Endothelial cell of umbilical vein (primary cell): ENCODE data around the gene FHIT. TPM values are rescaled to one million over a fixed set of nuclear protein-coding genes. Genes with fewer than 3 reads are reported as not detected.

Experiments
- BruUV-seq: library from RNA; stranded (reverse); fragments of 400-500 nt; replicated peaks from 2 replicates; lab custom pipeline; 2021; lab: Mats Ljungman, UMichigan
- CTCF ChIA-PET: fragments of 300-600, 350-600 bp; sonication (Branson Sonifier 250); formaldehyde crosslinking; loops from one replicate; lab custom pipeline; 2021; ENCODE audit warnings: antibody characterized with exemption, inconsistent platforms; lab: Charles Lee
- POLR2A ChIA-PET: fragments of 300-600, 350-600 bp; sonication (Branson Sonifier 250); formaldehyde crosslinking; loops from one replicate; lab custom pipeline; 2021; ENCODE audit warnings: antibody characterized with exemption, inconsistent platforms; lab: Charles Lee
- DNase-seq: peaks from one replicate; pipeline ENCODE4 v3.0.0-alpha.2; 2011; ENCODE audit warnings: low read depth, low spot score
- FAIRE-seq: peaks from 2 replicates; lab custom pipeline; 2011; peaks lifted over from hg19 to GRCh38; lab: Jason Lieb, UNC
- H2AFZ ChIP-seq: 2 replicates; pipeline ENCODE4 v1.6.0; 2012; ENCODE audit warnings: low read depth, low read length, control low read depth, inconsistent platforms
- H3K27ac ChIP-seq: 2 replicates; pipeline ENCODE4 v1.5.1; 2011; ENCODE audit warnings: low read depth, mild to moderate bottlenecking, control low read depth, low read length, moderate library complexity; ENCODE audit not compliant: insufficient read depth
- H3K27me3 ChIP-seq, 2 experiments: 2 replicates each; pipeline versions ENCODE4 v1.6.0 to v1.6.1; 2011; ENCODE audit warnings: low read length in 2 of 2, mixed read lengths in 1 of 2; ENCODE audit not compliant: control insufficient read depth in 2 of 2, insufficient read depth in 2 of 2
- H3K36me3 ChIP-seq, 2 experiments: 2 replicates in 1 of 2; 3 replicates in 1 of 2; pipeline ENCODE4 v1.5.1; 2011; ENCODE audit warnings: low read length in 2 of 2, mild to moderate bottlenecking in 1 of 2, moderate library complexity in 1 of 2; ENCODE audit not compliant: control insufficient read depth in 2 of 2, insufficient read depth in 2 of 2; ENCODE audit errors: extremely low read depth in 1 of 2
- H3K4me1 ChIP-seq: 3 replicates; pipeline ENCODE4 v1.5.1; 2011; ENCODE audit warnings: mild to moderate bottlenecking, low read length; ENCODE audit not compliant: control insufficient read depth, insufficient read depth; ENCODE audit errors: extremely low read depth
- H3K4me2 ChIP-seq: 2 replicates; pipeline ENCODE4 v1.6.1; 2011; ENCODE audit warnings: low read length, control low read depth, mixed read lengths; ENCODE audit not compliant: insufficient read depth
- H3K4me3 ChIP-seq, 3 experiments: fragments of 200-600 bp in 1 of 3; sonication (generic), shearing (Covaris generic) in 1 of 3; replicated peaks in 1 of 3; 2 replicates each; pipeline ENCODE4 v1.5.1; 2011 to 2016; ENCODE audit warnings: control low read depth in 3 of 3, low read length in 3 of 3, mild to moderate bottlenecking in 2 of 3, inconsistent platforms in 1 of 3, low read depth in 1 of 3, moderate library complexity in 1 of 3; ENCODE audit not compliant: insufficient read depth in 1 of 3
- H3K79me2 ChIP-seq: 2 replicates; pipeline ENCODE4 v1.6.0; 2012; ENCODE audit warnings: low read length, inconsistent platforms; ENCODE audit not compliant: control insufficient read depth, insufficient read depth
- H3K9ac ChIP-seq: replicated peaks from 2 replicates; pipeline ENCODE3; 2011; ENCODE audit warnings: low read length, control low read depth; ENCODE audit not compliant: insufficient read depth; ENCODE audit errors: extremely low read depth
- H3K9me1 ChIP-seq: replicated peaks from 3 replicates; pipeline ENCODE4 v1.6.0; 2011; ENCODE audit warnings: mild to moderate bottlenecking, low read length; ENCODE audit not compliant: control insufficient read depth, insufficient read depth; ENCODE audit errors: extremely low read depth
- H3K9me3 ChIP-seq: replicated peaks from 2 replicates; pipeline ENCODE4 v1.5.1; 2012; ENCODE audit warnings: low read length, inconsistent platforms; ENCODE audit not compliant: control insufficient read depth, insufficient read depth
- H4K20me1 ChIP-seq: replicated peaks from 2 replicates; pipeline ENCODE3; 2011; ENCODE audit warnings: mild to moderate bottlenecking, low read length; ENCODE audit not compliant: control insufficient read depth, insufficient read depth; ENCODE audit errors: extremely low read depth
- EZH2 ChIP-seq: IDR thresholded peaks from 2 replicates; pipeline ENCODE4 v1.6.1; 2012; ENCODE audit warnings: borderline replicate concordance, low read depth, mild to moderate bottlenecking, moderate library complexity, low read length, inconsistent platforms; ENCODE audit not compliant: severe bottlenecking
- FOS ChIP-seq: IDR thresholded peaks from 2 replicates; pipeline ENCODE4 v1.6.1; 2011; ENCODE audit warnings: mild to moderate bottlenecking, low read length, moderate library complexity, borderline replicate concordance; ENCODE audit not compliant: insufficient read depth
- GATA2 ChIP-seq: IDR thresholded peaks from 2 replicates; pipeline ENCODE4 v1.7.0; 2011; ENCODE audit warnings: low read depth, mild to moderate bottlenecking, moderate library complexity, mixed read lengths, low read length; ENCODE audit not compliant: insufficient read length, insufficient read depth
- JUN ChIP-seq: IDR thresholded peaks from 2 replicates; pipeline ENCODE4 v1.6.1; 2011; ENCODE audit warnings: borderline replicate concordance, low read depth; ENCODE audit not compliant: insufficient read length, insufficient read depth
- MYC ChIP-seq: IDR thresholded peaks from one replicate; pipeline ENCODE4 v1.6.1; 2011; ENCODE audit warnings: mild to moderate bottlenecking, low read depth, low read length
- POLR2A ChIP-seq: IDR thresholded peaks from 2 replicates; pipeline ENCODE4 v1.6.1; 2012; ENCODE audit warnings: low read depth, mild to moderate bottlenecking, control low read depth, low read length
- POLR2AphosphoS5 ChIP-seq: IDR thresholded peaks from 2 replicates; pipeline ENCODE4 v1.6.1; 2012; ENCODE audit warnings: low read depth, mild to moderate bottlenecking, control low read depth, low read length, moderate library complexity; ENCODE audit not compliant: insufficient read depth
- dilution Hi-C: fragments of 300-500 bp; cut with MboI; formaldehyde crosslinking; loops from one replicate; pipeline ENCODE4 v1.15.0; 2019; ENCODE audit warnings: low sequenced_read_pairs; ENCODE audit not compliant: extremely low pct_ligation_motif_present
- intact Hi-C: fragments of 100-400 bp; cut with micrococcal nuclease; formaldehyde crosslinking; loops from one replicate; pipeline ENCODE4 v1.10.0; 2022
- polyA plus RNA-seq, 4 experiments: library from polyadenylated mRNA; depleted of rRNA in 3 of 4; stranded (reverse) in 3 of 4; unstranded in 1 of 4; fragments of >200 nt; gene quantifications; 2 replicates each; pipeline versions ENCODE4 v1.2.1 to v1.2.3, GENCODE V29; 2011 to 2012; ENCODE audit warnings: missing spikeins in 1 of 4
- total RNA-seq: library from RNA; stranded (reverse); gene quantifications from 2 replicates; pipeline ENCODE4 v1.2.3, GENCODE V29; 2021
- TF ChIP-seq, protein P1 (sequence below), 2 donors: IDR thresholded peaks; 1 replicate in 1 of 2; 2 replicates in 1 of 2; pipeline ENCODE4 v1.5.1; 2011; ENCODE audit warnings: low read length in 2 of 2, mild to moderate bottlenecking in 2 of 2, moderate library complexity in 2 of 2, control low read depth in 1 of 2, inconsistent platforms in 1 of 2, low read depth in 1 of 2; ENCODE audit not compliant: insufficient read depth in 1 of 2; ENCODE audit errors: extremely low read depth in 1 of 2
- TF ChIP-seq, protein P2 (sequence below): IDR thresholded peaks from 2 replicates; pipeline ENCODE4 v1.6.1; 2011; ENCODE audit not compliant: insufficient read depth, insufficient read length

Gene FHIT
- total and polyA plus RNA-seq, 2 donors (not counting 3 experiments of a cell fraction or from before 2014, with no cell fraction given): 0.47 to 2.2 TPM

DNA sequence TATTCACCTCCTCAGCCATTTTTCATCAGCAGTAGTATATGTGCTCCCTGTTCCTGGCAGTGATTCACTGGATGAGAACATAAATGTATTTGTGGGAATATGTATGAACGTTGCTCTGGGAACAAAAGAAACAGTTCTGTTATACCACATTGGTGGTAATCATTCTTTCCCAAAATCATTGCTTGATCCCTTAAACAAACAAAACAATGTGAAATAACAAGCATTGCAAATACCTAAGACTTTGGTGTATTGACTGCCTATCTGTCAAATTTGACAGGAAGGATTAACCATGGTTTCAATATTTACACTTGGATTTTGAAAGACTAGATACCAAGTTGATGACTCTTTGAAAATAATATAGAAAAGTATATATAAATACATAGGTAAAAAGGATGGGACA is 284.1 kb downstream of the FHIT start:
- POLR2A ChIA-PET: no interaction called here
- dilution Hi-C loops: no loop called here

More for the DNA sequence above, 284.1 kb downstream of the FHIT start:
- CTCF ChIA-PET: no interaction called here
- Histone ChIP-seq H3K27me3 (no peaks in the 10 kb centered on the region), H3K36me3 (no peaks in the 10 kb centered on the region), H4K20me1 (no peaks in the 10 kb centered on the region), H2AFZ (no peak overlapping the region), H3K9me1 (no peaks in the 10 kb centered on the region), H3K27ac (no peak overlapping the region), H3K9ac (no peak overlapping the region), H3K4me2 (no peak overlapping the region), H3K9me3 (no peaks in the 10 kb centered on the region), H3K4me1 (no peaks in the 10 kb centered on the region), H3K79me2 (no peaks in the 10 kb centered on the region), H3K4me3 (no peak overlapping the region)
- no peak for TF ChIP-seq EZH2
- no peak for TF ChIP-seq GATA2
- TF ChIP-seq, protein P1, sequence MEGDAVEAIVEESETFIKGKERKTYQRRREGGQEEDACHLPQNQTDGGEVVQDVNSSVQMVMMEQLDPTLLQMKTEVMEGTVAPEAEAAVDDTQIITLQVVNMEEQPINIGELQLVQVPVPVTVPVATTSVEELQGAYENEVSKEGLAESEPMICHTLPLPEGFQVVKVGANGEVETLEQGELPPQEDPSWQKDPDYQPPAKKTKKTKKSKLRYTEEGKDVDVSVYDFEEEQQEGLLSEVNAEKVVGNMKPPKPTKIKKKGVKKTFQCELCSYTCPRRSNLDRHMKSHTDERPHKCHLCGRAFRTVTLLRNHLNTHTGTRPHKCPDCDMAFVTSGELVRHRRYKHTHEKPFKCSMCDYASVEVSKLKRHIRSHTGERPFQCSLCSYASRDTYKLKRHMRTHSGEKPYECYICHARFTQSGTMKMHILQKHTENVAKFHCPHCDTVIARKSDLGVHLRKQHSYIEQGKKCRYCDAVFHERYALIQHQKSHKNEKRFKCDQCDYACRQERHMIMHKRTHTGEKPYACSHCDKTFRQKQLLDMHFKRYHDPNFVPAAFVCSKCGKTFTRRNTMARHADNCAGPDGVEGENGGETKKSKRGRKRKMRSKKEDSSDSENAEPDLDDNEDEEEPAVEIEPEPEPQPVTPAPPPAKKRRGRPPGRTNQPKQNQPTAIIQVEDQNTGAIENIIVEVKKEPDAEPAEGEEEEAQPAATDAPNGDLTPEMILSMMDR (IDR thresholded peaks at IDR 0.05; ENCODE audit: extremely low read depth in 1 of 2, insufficient read depth in 1 of 2, low read depth in 1 of 2, low read length in 2 of 2): no peak
- no peak for TF ChIP-seq FOS
- TF ChIP-seq POLR2AphosphoS5: no peak
- TF ChIP-seq MYC: no peak
- TF ChIP-seq, protein P2, sequence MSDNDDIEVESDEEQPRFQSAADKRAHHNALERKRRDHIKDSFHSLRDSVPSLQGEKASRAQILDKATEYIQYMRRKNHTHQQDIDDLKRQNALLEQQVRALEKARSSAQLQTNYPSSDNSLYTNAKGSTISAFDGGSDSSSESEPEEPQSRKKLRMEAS: no peak
- no peak for TF ChIP-seq JUN
- TF ChIP-seq POLR2A: no peak
- no peak for FAIRE-seq
- intact Hi-C loops: no loop called here
- no peak for DNase-seq
- no TSS peak for BruUV-seq
